Loucy (cell line): ENCODE results near the gene MAPK7.

Experiments
- H2AFZ ChIP-seq: fragments of 200-600 bp; sonication (generic); 2 replicates; pipeline ENCODE4 v1.6.0; 2016; ENCODE audit warnings: antibody characterized with exemption, mild to moderate bottlenecking, low read length, moderate library complexity
- H3F3A ChIP-seq: fragments of 200-600 bp; 2 replicates; pipeline ENCODE4 v1.6.0; 2016; ENCODE audit warnings: antibody characterized with exemption, low read depth, mild to moderate bottlenecking
- H3K27me3 ChIP-seq: fragments of 200-600 bp; sonication (generic); 2 replicates; pipeline ENCODE4 v1.6.1; 2014; ENCODE audit warnings: low read length, mild to moderate bottlenecking; ENCODE audit not compliant: insufficient read depth, poor library complexity, severe bottlenecking
- H3K36me3 ChIP-seq: fragments of 200-600 bp; sonication (generic); 2 replicates; pipeline ENCODE4 v1.6.1; 2016; ENCODE audit warnings: low read length; ENCODE audit not compliant: insufficient read depth
- H3K4me1 ChIP-seq: fragments of 200-600 bp; sonication (generic); 2 replicates; pipeline ENCODE4 v1.5.1; 2014; ENCODE audit warnings: low read length, mild to moderate bottlenecking; ENCODE audit not compliant: insufficient read depth, poor library complexity, severe bottlenecking
- H3K4me2 ChIP-seq: fragments of 200-600 bp; sonication (generic); 2 replicates; pipeline ENCODE4 v1.6.0; 2014; ENCODE audit warnings: antibody characterized with exemption, low read length, low read depth, mild to moderate bottlenecking; ENCODE audit not compliant: poor library complexity, severe bottlenecking
- H3K4me3 ChIP-seq: fragments of 200-600 bp; sonication (generic); 2 replicates; pipeline ENCODE4 v1.5.1; 2014; ENCODE audit warnings: low read length, mild to moderate bottlenecking, mixed read lengths; ENCODE audit not compliant: poor library complexity, severe bottlenecking
- H3K79me2 ChIP-seq: fragments of 200-600 bp; sonication (generic); 2 replicates; pipeline ENCODE4 v1.6.1; 2014; ENCODE audit warnings: low read length; ENCODE audit not compliant: insufficient read depth
- H3K9ac ChIP-seq: fragments of 200-600 bp; sonication (generic); 2 replicates; pipeline ENCODE4 v1.6.0; 2014; ENCODE audit warnings: mild to moderate bottlenecking, low read depth, low read length, moderate library complexity; ENCODE audit not compliant: poor library complexity, severe bottlenecking
- H3K9me2 ChIP-seq: fragments of 200-600 bp; sonication (generic); replicated peaks from 2 replicates; pipeline ENCODE4 v1.6.1; 2016; ENCODE audit warnings: low read depth, low read length, mixed read lengths
- H3K9me3 ChIP-seq: fragments of 200-600 bp; sonication (generic); 2 replicates; pipeline ENCODE4 v1.6.1; 2014; ENCODE audit warnings: mild to moderate bottlenecking, antibody characterized with exemption, low read length, low read depth; ENCODE audit not compliant: insufficient read depth
- H4K20me1 ChIP-seq: fragments of 200-600 bp; sonication (generic); 2 replicates; pipeline ENCODE4 v1.6.0; 2014; ENCODE audit warnings: antibody characterized with exemption, low read length, mild to moderate bottlenecking; ENCODE audit not compliant: insufficient read depth, poor library complexity, severe bottlenecking
- EZH2phosphoT487 ChIP-seq: fragments of 200-600 bp; IDR thresholded peaks from 2 replicates; pipeline ENCODE4 v1.6.1; 2018; ENCODE audit warnings: antibody characterized with exemption, mild to moderate bottlenecking, moderate library complexity, borderline replicate concordance
- TF ChIP-seq, protein P1 (sequence below): fragments of 200-600 bp; sonication (generic); conservative IDR thresholded peaks from 2 replicates; pipeline ENCODE4 v1.5.1; 2014; ENCODE audit warnings: mild to moderate bottlenecking, antibody characterized with exemption, low read length

The MAPK7 gene

DNA sequence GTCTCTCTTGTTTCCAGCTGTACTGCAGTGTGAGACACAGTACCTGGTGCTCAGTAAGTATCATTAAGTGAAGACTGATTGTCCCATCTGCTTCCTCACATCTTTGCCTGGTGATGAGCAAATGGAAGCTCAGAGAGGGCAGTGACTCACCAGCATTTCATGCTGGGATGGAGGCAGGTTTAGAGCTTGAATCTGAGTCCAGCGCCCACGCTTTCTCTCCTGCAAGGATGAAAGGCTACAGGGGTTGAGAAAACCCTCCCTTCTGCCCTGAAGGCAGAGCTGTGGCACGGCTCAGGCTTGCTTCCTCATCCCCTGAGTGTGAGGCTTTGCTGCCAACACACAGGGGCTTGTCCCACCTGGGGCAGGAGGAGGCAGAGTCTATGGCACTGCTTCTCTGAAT, 31.2 kb downstream of the MAPK7 start:
- Histone ChIP-seq H3K4me3 (no peak overlapping the region), H3K36me3 (no peaks in the 10 kb centered on the region), H3K4me1 (no peaks in the 10 kb centered on the region), H2AFZ (no peak overlapping the region), H3K27me3 (no peaks in the 10 kb centered on the region), H3F3A (no peaks in the 10 kb centered on the region), H3K9me2 (no peaks in the 10 kb centered on the region), H4K20me1 (no peaks in the 10 kb centered on the region), H3K9ac (no peak overlapping the region), H3K9me3 (no peaks in the 10 kb centered on the region), H3K4me2 (no peak overlapping the region), H3K79me2 (no peaks in the 10 kb centered on the region)
- TF ChIP-seq, protein P1, sequence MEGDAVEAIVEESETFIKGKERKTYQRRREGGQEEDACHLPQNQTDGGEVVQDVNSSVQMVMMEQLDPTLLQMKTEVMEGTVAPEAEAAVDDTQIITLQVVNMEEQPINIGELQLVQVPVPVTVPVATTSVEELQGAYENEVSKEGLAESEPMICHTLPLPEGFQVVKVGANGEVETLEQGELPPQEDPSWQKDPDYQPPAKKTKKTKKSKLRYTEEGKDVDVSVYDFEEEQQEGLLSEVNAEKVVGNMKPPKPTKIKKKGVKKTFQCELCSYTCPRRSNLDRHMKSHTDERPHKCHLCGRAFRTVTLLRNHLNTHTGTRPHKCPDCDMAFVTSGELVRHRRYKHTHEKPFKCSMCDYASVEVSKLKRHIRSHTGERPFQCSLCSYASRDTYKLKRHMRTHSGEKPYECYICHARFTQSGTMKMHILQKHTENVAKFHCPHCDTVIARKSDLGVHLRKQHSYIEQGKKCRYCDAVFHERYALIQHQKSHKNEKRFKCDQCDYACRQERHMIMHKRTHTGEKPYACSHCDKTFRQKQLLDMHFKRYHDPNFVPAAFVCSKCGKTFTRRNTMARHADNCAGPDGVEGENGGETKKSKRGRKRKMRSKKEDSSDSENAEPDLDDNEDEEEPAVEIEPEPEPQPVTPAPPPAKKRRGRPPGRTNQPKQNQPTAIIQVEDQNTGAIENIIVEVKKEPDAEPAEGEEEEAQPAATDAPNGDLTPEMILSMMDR: no peak
- no peak for TF ChIP-seq EZH2phosphoT487

DNA sequence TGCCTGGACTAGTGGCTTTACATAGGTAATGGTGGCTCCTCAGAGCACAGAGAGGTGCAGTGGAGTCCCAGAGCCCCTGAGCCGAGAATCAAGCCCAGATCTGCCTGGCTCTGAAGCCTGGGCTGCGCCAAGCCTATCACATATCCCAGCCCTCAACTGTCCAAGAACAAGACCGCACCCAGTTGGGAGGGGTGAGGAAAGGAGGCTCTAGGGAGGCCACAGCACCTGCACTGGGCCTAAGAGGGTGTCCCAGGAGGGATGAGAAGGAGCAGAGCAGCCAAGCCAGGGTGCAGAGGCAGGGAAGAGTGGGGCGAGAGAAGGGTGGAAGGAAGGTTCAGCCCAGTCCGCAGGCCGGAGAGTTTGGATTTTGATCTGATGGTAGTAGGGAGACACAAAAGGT, 31.8 kb downstream of the MAPK7 start:
- Histone ChIP-seq H3F3A (no peaks in the 10 kb centered on the region), H2AFZ (no peak overlapping the region), H3K79me2 (no peaks in the 10 kb centered on the region), H3K36me3 (no peaks in the 10 kb centered on the region), H3K9me3 (no peaks in the 10 kb centered on the region), H4K20me1 (no peaks in the 10 kb centered on the region), H3K9ac (no peak overlapping the region), H3K4me1 (no peaks in the 10 kb centered on the region), H3K4me2 (no peak overlapping the region), H3K9me2 (no peaks in the 10 kb centered on the region), H3K27me3 (no peaks in the 10 kb centered on the region), H3K4me3 (no peak overlapping the region)
- TF ChIP-seq, protein P1: no peak
- no peak for TF ChIP-seq EZH2phosphoT487

DNA sequence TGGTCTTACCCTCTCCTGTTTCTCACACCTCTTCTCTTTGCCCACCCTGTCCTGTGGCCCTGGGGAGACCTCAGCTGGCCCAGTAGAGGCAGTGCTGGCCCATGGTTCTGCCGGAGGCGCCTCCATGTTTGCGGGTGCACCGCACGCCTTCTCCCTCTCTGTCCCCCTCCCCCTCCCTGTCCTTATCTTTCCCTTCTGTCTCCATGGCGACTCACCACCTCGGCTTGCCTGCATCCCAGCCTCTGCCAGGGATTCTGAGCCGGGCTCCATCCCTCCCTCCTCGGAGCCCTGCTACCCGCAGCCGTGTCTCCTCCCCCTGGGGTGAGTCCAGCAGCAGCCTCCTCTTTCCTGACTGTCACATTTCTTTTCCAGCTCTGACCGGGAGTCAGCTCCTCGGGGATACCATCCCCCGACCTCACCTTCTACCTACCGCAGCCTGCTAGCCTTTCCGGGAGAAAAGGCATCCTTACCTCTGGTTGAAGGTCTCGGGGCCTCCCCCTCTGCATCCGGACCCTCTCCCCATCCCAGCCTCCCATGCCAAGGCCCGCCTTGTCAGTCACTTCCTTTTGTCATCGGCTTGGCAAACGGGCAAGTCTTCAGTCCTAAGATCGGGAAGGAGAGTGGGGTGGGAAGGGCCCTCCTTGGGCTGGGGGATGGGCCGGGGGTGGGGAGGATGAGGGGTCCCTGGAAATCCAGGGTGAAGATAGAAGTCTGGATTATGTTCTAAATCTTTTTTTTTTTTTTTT, 32.8 kb downstream of the MAPK7 start, which contains the start of gene RNF112:
Gene RNF112, plus strand, starts transcription at position 358 of the 746 bp plus-strand sequence. Its CDS starts 177 bp downstream, at position 535.
- H3K4me1 ChIP-seq: no peaks in the 10 kb centered on the region
- TF ChIP-seq, protein P1: no peak
- TF ChIP-seq EZH2phosphoT487: no peak
- H3K9ac ChIP-seq: no peak within 1 kb of the TSS
- no peaks in the 10 kb centered on the region for H3F3A ChIP-seq
- H3K4me3 ChIP-seq: no peak within 1 kb of the TSS
- no peaks in the 10 kb centered on the region for H3K27me3 ChIP-seq
- H3K9me3 ChIP-seq: no peaks in the 10 kb centered on the region
- H3K4me2 ChIP-seq: no peak within 1 kb of the TSS
- H3K36me3 ChIP-seq: no peaks in the 10 kb centered on the region
- no peaks in the 10 kb centered on the region for H3K9me2 ChIP-seq
- H2AFZ ChIP-seq: no peak within 1 kb of the TSS
- no peaks in the 10 kb centered on the region for H4K20me1 ChIP-seq
- H3K79me2 ChIP-seq: no peaks in the 10 kb centered on the region
